Erythroblast (primary cell): Measurements from ENCODE around the gene CELSR2.

Experiments
- GATA1 ChIP-seq: IDR thresholded peaks from 2 replicates; pipeline ENCODE4 v1.6.1; 2011; ENCODE audit warnings: low read depth, mild to moderate bottlenecking, control low read depth, low read length, moderate library complexity
- POLR2A ChIP-seq: IDR thresholded peaks from 2 replicates; pipeline ENCODE4 v1.6.1; 2011; ENCODE audit warnings: mild to moderate bottlenecking, low read length

DNA sequence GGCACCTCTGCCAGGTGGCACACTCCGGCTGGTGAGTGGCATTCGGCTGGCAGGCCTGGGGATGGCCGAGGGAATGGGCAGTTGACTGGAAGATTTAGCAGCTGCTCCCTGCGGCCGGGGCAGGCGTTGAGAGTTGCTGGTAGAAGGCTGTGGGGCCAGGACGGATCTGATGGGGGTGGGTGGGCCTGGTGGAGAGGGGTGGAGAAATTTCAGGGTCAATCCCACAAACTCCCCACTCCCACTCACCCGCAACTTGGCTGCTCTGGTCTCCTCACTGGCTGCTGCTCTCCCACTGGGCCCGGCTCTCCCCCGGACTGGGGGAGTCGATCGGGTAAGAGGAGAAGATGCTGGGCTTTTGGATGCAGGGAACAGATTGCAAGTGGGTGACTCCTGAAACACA lies 31.5 kb downstream of the CELSR2 start:
- no peak for TF ChIP-seq POLR2A
- no peak for TF ChIP-seq GATA1
